GM04503 (cell line): ENCODE data around the gene SLC33A1.
A peak's percentile ranks its signal among the peaks of the same experiment; 100 is the strongest.
"Not testable (repeated sequence)": the region's sequence is repeated elsewhere in the genome, so short reads cannot be mapped to it uniquely, and the experiment has no call there.

Experiments
- DNase-seq: peaks from one replicate; pipeline ENCODE4 v3.0.0-alpha.2; 2012; ENCODE audit warnings: low read depth

The SLC33A1 gene

GRCh38 chr3:155854141-155854940 is at the start of gene SLC33A1:
Gene SLC33A1 (minus strand): TSS chr3:155854427. CDS start chr3:155853997, 430 bp downstream.
- peak; percentile 95 for DNase-seq

GRCh38 chr3:155895379-155895900 is 41.2 kb upstream of the SLC33A1 start:
- DNase-seq: no peak

GRCh38 chr3:155891321-155891720 is 37.1 kb upstream of the SLC33A1 start:
- no peak for DNase-seq

- DNase-seq: no peak
Measured at GRCh38 chr3:155890671-155891190, 36.5 kb upstream of the SLC33A1 start.

- DNase-seq: no peak
Measured at GRCh38 chr3:155889952-155890351, 35.7 kb upstream of the SLC33A1 start.

GRCh38 chr3:155889212-155889611 is 35.0 kb upstream of the SLC33A1 start:
- no peak for DNase-seq

- no peak for DNase-seq
Measured at GRCh38 chr3:155886915-155887314, 32.7 kb upstream of the SLC33A1 start.

GRCh38 chr3:155886348-155886747 is 32.1 kb upstream of the SLC33A1 start:
- DNase-seq: not testable (repeated sequence)

GRCh38 chr3:155885292-155885691 is 31.1 kb upstream of the SLC33A1 start:
- no peak for DNase-seq

GRCh38 chr3:155884292-155884691 is 30.1 kb upstream of the SLC33A1 start:
- DNase-seq: no peak

GRCh38 chr3:155880286-155880685 is 26.1 kb upstream of the SLC33A1 start:
- no peak for DNase-seq

- DNase-seq: no peak
Measured at GRCh38 chr3:155876503-155876902, 22.3 kb upstream of the SLC33A1 start.

- no peak for DNase-seq
Measured at GRCh38 chr3:155876037-155876436, 21.8 kb upstream of the SLC33A1 start.

GRCh38 chr3:155872904-155873646 is 18.8 kb upstream of the SLC33A1 start:
- DNase-seq: no peak

GRCh38 chr3:155871746-155872158 is 17.5 kb upstream of the SLC33A1 start:
- no peak for DNase-seq

- DNase-seq: no peak
Measured at GRCh38 chr3:155870945-155871745, 16.9 kb upstream of the SLC33A1 start.

- peak; percentile 55 for DNase-seq
Measured at GRCh38 chr3:155870133-155870944, 16.1 kb upstream of the SLC33A1 start, which contains the start of gene GMPS. Gene GMPS (plus strand): TSS chr3:155870650. CDS start chr3:155870871, 221 bp downstream.

GRCh38 chr3:155869691-155870090 is 15.5 kb upstream of the SLC33A1 start:
- DNase-seq: no peak

- no peak for DNase-seq
Measured at GRCh38 chr3:155863072-155863784, 9.0 kb upstream of the SLC33A1 start.

GRCh38 chr3:155862290-155862982 is 8.2 kb upstream of the SLC33A1 start:
- DNase-seq: not testable (repeated sequence)
